CD4-positive, alpha-beta T cell (primary cell): ENCODE results near the gene SUMO2. TPM values are rescaled to one million over a fixed set of nuclear protein-coding genes. Genes with fewer than 3 reads are reported as not detected.

Source experiments
- ATAC-seq: fragments of 200-7000 bp; cut with Tn5 transposase; one replicate; pipeline ENCODE4 v1.10.0; 2022; ENCODE audit warnings: mild to moderate bottlenecking; ENCODE audit not compliant: poor library complexity
- CTCF ChIA-PET: fragments of 350-600 bp; sonication (Branson Sonifier 250); formaldehyde crosslinking; loops from one replicate; lab custom pipeline; 2021; ENCODE audit warnings: antibody characterized with exemption, inconsistent platforms; lab: Charles Lee
- POLR2A ChIA-PET: fragments of 350-600 bp; sonication (Branson Sonifier 250); formaldehyde crosslinking; loops from one replicate; lab custom pipeline; 2021; ENCODE audit warnings: antibody characterized with exemption, inconsistent platforms; lab: Charles Lee
- DNase-seq, 14 experiments: peaks; one replicate each; pipeline ENCODE4 v3.0.0-alpha.2; 2013 to 2020; ENCODE audit warnings: mixed read lengths in 2 of 14
- H3K27ac ChIP-seq, 2 donors: one replicate each; pipeline versions ENCODE4 v1.5.1 to v1.7.0; 2013; ENCODE audit warnings: low read length in 2 of 2, low read depth in 1 of 2, mild to moderate bottlenecking in 1 of 2
- H3K27me3 ChIP-seq, 2 experiments: 1 replicate in 1 of 2; 2 replicates in 1 of 2; pipeline versions ENCODE4 v1.6.1 to v1.7.0; 2013; ENCODE audit warnings: low read length in 2 of 2, control low read depth in 1 of 2, mild to moderate bottlenecking in 1 of 2, moderate library complexity in 1 of 2; ENCODE audit not compliant: insufficient read depth in 2 of 2, control insufficient read depth in 1 of 2
- H3K36me3 ChIP-seq: one replicate; pipeline ENCODE4 v1.6.1; 2013; ENCODE audit warnings: low read length, control low read depth; ENCODE audit not compliant: insufficient read depth
- H3K4me1 ChIP-seq: one replicate; pipeline ENCODE4 v1.6.1; 2013; ENCODE audit warnings: low read length, control low read depth; ENCODE audit not compliant: insufficient read depth
- H3K4me3 ChIP-seq: one replicate; pipeline ENCODE4 v1.5.1; 2013; ENCODE audit warnings: mild to moderate bottlenecking, low read length, moderate library complexity
- H3K9me3 ChIP-seq, 2 experiments: 1 replicate in 1 of 2; 2 replicates in 1 of 2; pipeline versions ENCODE4 v1.6.1 to v1.7.0; 2013; ENCODE audit warnings: low read length in 2 of 2, mild to moderate bottlenecking in 2 of 2, control low read depth in 1 of 2, moderate library complexity in 1 of 2; ENCODE audit not compliant: control insufficient read depth in 1 of 2, insufficient read depth in 1 of 2
- H3K27ac Mint-ChIP-seq: one replicate; pipeline ENCODE4 v1.8.0; 2020; ENCODE audit warnings: mixed read lengths
- H3K27me3 Mint-ChIP-seq: one replicate; pipeline ENCODE4 v1.8.0; 2021; ENCODE audit warnings: mixed read lengths
- H3K36me3 Mint-ChIP-seq: one replicate; pipeline ENCODE4 v1.8.0; 2021; ENCODE audit warnings: low read depth, mixed read lengths
- H3K4me1 Mint-ChIP-seq: one replicate; pipeline ENCODE4 v1.8.0; 2021; ENCODE audit warnings: low read depth, mixed read lengths
- H3K4me3 Mint-ChIP-seq: one replicate; pipeline ENCODE4 v1.8.0; 2020; ENCODE audit warnings: mild to moderate bottlenecking, mixed read lengths
- H3K9me3 Mint-ChIP-seq: one replicate; pipeline ENCODE4 v1.8.0; 2020; ENCODE audit warnings: mixed read lengths
- CTCF ChIP-seq: fragments of 200-600 bp; IDR thresholded peaks from one replicate; pipeline ENCODE4 v1.8.0; 2022; ENCODE audit warnings: antibody characterized with exemption, mild to moderate bottlenecking
- intact Hi-C, 2 experiments: fragments of 100-400 bp; cut with DNase I in 1 of 2; cut with micrococcal nuclease in 1 of 2; formaldehyde crosslinking; loops; one replicate each; pipeline versions ENCODE4 v1.15.1 to v1.9.0; 2023 to 2025; cut with DNase I, micrococcal nuclease
- total RNA-seq, 174 experiments: library from RNA in 2 of 174; stranded (reverse) in 2 of 174; gene quantifications; one replicate each; pipeline ENCODE4 v1.2.3 and lab custom pipeline; 2021 to 2026

The SUMO2 gene
- total RNA-seq, 2 experiments from 2014 or later = 207 to 228 TPM

GRCh38 chr17:75225016-75225415 is 42.3 kb upstream of the SUMO2 start:
- Histone ChIP-seq H3K9me3 (no peaks in the 10 kb centered on the region), H3K36me3 (peaks cover 70% of the 10 kb centered on the region), H3K4me1 (no peaks in the 10 kb centered on the region), H3K27ac (no peak overlapping the region), H3K4me3 (no peak overlapping the region), H3K27me3 (no peaks in the 10 kb centered on the region)
- DNase-seq = no peak
- Mint-ChIP-seq H3K9me3 (no peaks in the 10 kb centered on the region), H3K27me3 (no peaks in the 10 kb centered on the region), H3K27ac (no peak overlapping the region), H3K36me3 (peaks cover 78% of the 10 kb centered on the region), H3K4me3 (no peak overlapping the region), H3K4me1 (no peaks in the 10 kb centered on the region)
- no peak for ATAC-seq
- ChIA-PET POLR2A (no interaction called here), CTCF (no interaction called here)
- TF ChIP-seq CTCF = no peak
- intact Hi-C loops = no loop called here

GRCh38 chr17:75219815-75220214 is 37.1 kb upstream of the SUMO2 start:
- intact Hi-C loops = no loop called here
- H3K9me3 Mint-ChIP-seq = no peaks in the 10 kb centered on the region
- no peak overlapping the region for H3K27ac Mint-ChIP-seq
- Histone ChIP-seq H3K4me1 (no peaks in the 10 kb centered on the region), H3K27me3 (no peaks in the 10 kb centered on the region), H3K27ac (no peak overlapping the region), H3K36me3 (peaks cover 70% of the 10 kb centered on the region), H3K9me3 (no peaks in the 10 kb centered on the region), H3K4me3 (no peak overlapping the region)
- DNase-seq (no peak), ATAC-seq (no peak)
- no peak for TF ChIP-seq CTCF
- peaks cover 80% of the 10 kb centered on the region for H3K36me3 Mint-ChIP-seq
- H3K4me3 Mint-ChIP-seq = no peak overlapping the region
- POLR2A ChIA-PET = no interaction called here
- no peaks in the 10 kb centered on the region for H3K27me3 Mint-ChIP-seq
- H3K4me1 Mint-ChIP-seq = no peaks in the 10 kb centered on the region
- CTCF ChIA-PET = interaction anchor here (1.4 kb wide), 1 partner anchor 18 kb away, joined by 4 read pairs; no protein-coding TSS in a partner anchor

- peaks cover 72% of the 10 kb centered on the region for H3K36me3 Mint-ChIP-seq
- Histone ChIP-seq H3K27ac (no peak overlapping the region), H3K27me3 (no peaks in the 10 kb centered on the region), H3K4me3 (no peak overlapping the region), H3K4me1 (no peaks in the 10 kb centered on the region), H3K36me3 (peaks cover 77% of the 10 kb centered on the region), H3K9me3 (no peaks in the 10 kb centered on the region)
- DNase-seq = no peak
- ATAC-seq = no peak
- no peaks in the 10 kb centered on the region for H3K9me3 Mint-ChIP-seq
- no peak overlapping the region for H3K4me3 Mint-ChIP-seq
- TF ChIP-seq CTCF = no peak
- intact Hi-C loops = no loop called here
- ChIA-PET POLR2A (no interaction called here), CTCF (no interaction called here)
- H3K27ac Mint-ChIP-seq = no peak overlapping the region
- H3K4me1 Mint-ChIP-seq = no peaks in the 10 kb centered on the region
- no peaks in the 10 kb centered on the region for H3K27me3 Mint-ChIP-seq
These were observed 35.4 kb upstream of the SUMO2 start for GRCh38 chr17:75218131-75218530.
